ENCODE data around the gene TBX1. TPM values are rescaled to one million over a fixed set of nuclear protein-coding genes. Genes with fewer than 3 reads are reported as not detected.

The TBX1 gene
- total and polyA plus RNA-seq, 2 of the 8 experiments (the other 6 are each of a cell fraction or from before 2014, with no cell fraction given), result 0.28 TPM; not detected in 1

GRCh38 chr22:19769393-19769715 is 8.8 kb downstream of the TBX1 start:
- Histone ChIP-seq H4K20me1 (replicated peaks in 1 of 2; ENCODE audit: control insufficient read depth in 1 of 2, insufficient read depth in 2 of 2, low read length in 2 of 2) (peaks cover 7 to 10% of the 10 kb centered on the region in 2 experiments), H3K9ac (replicated peaks in 1 of 4; ENCODE audit: extremely low read depth in 1 of 4, low read depth in 3 of 4, low read length in 3 of 4) (no peak overlapping the region), H3K4ac (replicated peaks; ENCODE audit: insufficient read length, low read depth, low read length) (no peak overlapping the region), H3K79me1 (ENCODE audit: low read depth, low read length) (no peaks in the 10 kb centered on the region), H3K4me1 (replicated peaks in 1 of 4; ENCODE audit: control insufficient read depth in 3 of 4, insufficient read depth in 4 of 4, low read length in 3 of 4) (peaks cover 0 to 24% (median 11%) of the 10 kb centered on the region in 4 experiments; a peak in 6 of 7 replicates), H2BK15ac (ENCODE audit: low read length) (no peak overlapping the region), H2AK5ac (ENCODE audit: low read depth, low read length) (no peak overlapping the region), H3K18ac (ENCODE audit: extremely low read depth, low read length) (no peak overlapping the region), H4K91ac (replicated peaks; ENCODE audit: insufficient read length, low read length) (no peak overlapping the region), H3K27me3 (replicated peaks in 1 of 4; ENCODE audit: control insufficient read depth in 3 of 4, extremely low read depth in 1 of 4, insufficient read depth in 3 of 4, low read length in 3 of 4) (peaks cover 54 to 69% (median 67%) of the 10 kb centered on the region in 4 experiments), H2BK12ac (ENCODE audit: low read depth, low read length) (0 out of 2 replicates have a peak overlapping the region, but pooled peaks have one; percentile 50), H4K8ac (ENCODE audit: extremely low read depth, insufficient read depth, low read length) (no peak overlapping the region; the same call in 1 of the 2 replicates), H2AFZ (ENCODE audit: low read length) (no peak overlapping the region), H2BK20ac (ENCODE audit: low read length) (no peak overlapping the region), H4K5ac (ENCODE audit: insufficient read length, low read depth, low read length) (no peak overlapping the region), H2BK5ac (ENCODE audit: low read depth, low read length) (no peak overlapping the region), H3K23ac (ENCODE audit: insufficient read length) (no peak overlapping the region), H3K79me2 (ENCODE audit: control insufficient read depth in 1 of 2, insufficient read depth in 2 of 2, low read length in 2 of 2) (no peaks in the 10 kb centered on the region), H3K9me3 (ENCODE audit: insufficient read depth in 2 of 2, low read depth in 1 of 2, low read length in 1 of 2) (no peaks in the 10 kb centered on the region), H3K23me2 (ENCODE audit: low read depth, low read length) (peaks cover 4% of the 10 kb centered on the region; the same call in 1 of the 2 replicates), H3K4me2 (ENCODE audit: insufficient read depth in 1 of 2, low read depth in 2 of 2, low read length in 2 of 2) (no peak overlapping the region), H3K27ac (ENCODE audit: low read depth, low read length) (no peak overlapping the region), H2BK120ac (replicated peaks; ENCODE audit: low read depth, low read length) (no peak overlapping the region), H3K36me3 (ENCODE audit: control insufficient read depth in 2 of 4, insufficient read depth in 4 of 4, low read length in 3 of 4) (peaks cover 0 to 3% (median 0%) of the 10 kb centered on the region in 4 experiments; a peak in 1 of 8 replicates), H3K56ac (replicated peaks; ENCODE audit: insufficient read length, low read depth, low read length) (no peak overlapping the region), H3K4me3 (ENCODE audit: extremely low read depth in 1 of 4, insufficient read depth in 2 of 4, low read depth in 3 of 4, low read length in 4 of 4) (no peak overlapping the region), H3K14ac (ENCODE audit: insufficient read length) (no peak overlapping the region)
- ChIA-PET POLR2A (ENCODE audit: partially characterized antibody) (interaction anchor here (1.0 kb wide), 1 partner anchor 46 kb away, joined by 3 read pairs; the partner anchor contains the start of gene GP1BB), CTCF (ENCODE audit: partially characterized antibody) (interaction anchor here (0.7 to 3.2 kb wide), 12 partner anchors 9 to 185 kb away, joined by 3 to 23 read pairs (median 4); partner anchors contain the start of gene GP1BB)
- FAIRE-seq (no peak), DNase-seq (ENCODE audit: low read depth in 1 of 2, low spot score in 2 of 2) (no peak)
- 98% methylated on average over 11 of the region's 12 CpGs; no CpG with 5 or more reads in 1 of the 2 experiments for WGBS, 2 experiments (ENCODE audit: extremely low coverage in 1 of 2, insufficient coverage in 1 of 2, insufficient read length in 1 of 2, insufficient replicate concordance in 2 of 2, low coverage in 1 of 2, low lambda C conversion rate in 2 of 2, missing lambda C conversion rate in 1 of 2)
- TF ChIP-seq MAX (IDR thresholded peaks at IDR 0.05) (no peak), CBX8 (IDR thresholded peaks at IDR 0.05; ENCODE audit: borderline replicate concordance, low read depth, low read length) (no peak), JUN (IDR thresholded peaks at IDR 0.05; ENCODE audit: low read depth, low read length) (no peak), USF2 (IDR thresholded peaks at IDR 0.05; ENCODE audit: low read length) (no peak), JUND (IDR thresholded peaks at IDR 0.05; ENCODE audit: low read length) (no peak), ASH2L (IDR thresholded peaks at IDR 0.05; ENCODE audit: low read length) (no peak), POU5F1 (IDR thresholded peaks at IDR 0.05; ENCODE audit: low read depth, low read length) (no peak), RAD21 (IDR thresholded peaks at IDR 0.05 in 1 of 2, conservative IDR thresholded peaks at IDR 0.05 in 1 of 2; ENCODE audit: low read depth in 2 of 2, low read length in 2 of 2) (no peak), ATF2 (IDR thresholded peaks at IDR 0.05; ENCODE audit: low read length) (no peak), PHF8 (conservative IDR thresholded peaks at IDR 0.05; ENCODE audit: low read depth, low read length) (no peak)
